HG02571 (cell line): ENCODE measurements around the gene H2BK1.

ENCODE experiments used
- ATAC-seq: cut with Tn5 transposase; IDR thresholded peaks from one replicate; pipeline ENCODE4 v1.9.1; 2021; ENCODE audit warnings: mild to moderate bottlenecking, moderate library complexity; ENCODE audit not compliant: unreplicated experiment

The H2BK1 gene

DNA sequence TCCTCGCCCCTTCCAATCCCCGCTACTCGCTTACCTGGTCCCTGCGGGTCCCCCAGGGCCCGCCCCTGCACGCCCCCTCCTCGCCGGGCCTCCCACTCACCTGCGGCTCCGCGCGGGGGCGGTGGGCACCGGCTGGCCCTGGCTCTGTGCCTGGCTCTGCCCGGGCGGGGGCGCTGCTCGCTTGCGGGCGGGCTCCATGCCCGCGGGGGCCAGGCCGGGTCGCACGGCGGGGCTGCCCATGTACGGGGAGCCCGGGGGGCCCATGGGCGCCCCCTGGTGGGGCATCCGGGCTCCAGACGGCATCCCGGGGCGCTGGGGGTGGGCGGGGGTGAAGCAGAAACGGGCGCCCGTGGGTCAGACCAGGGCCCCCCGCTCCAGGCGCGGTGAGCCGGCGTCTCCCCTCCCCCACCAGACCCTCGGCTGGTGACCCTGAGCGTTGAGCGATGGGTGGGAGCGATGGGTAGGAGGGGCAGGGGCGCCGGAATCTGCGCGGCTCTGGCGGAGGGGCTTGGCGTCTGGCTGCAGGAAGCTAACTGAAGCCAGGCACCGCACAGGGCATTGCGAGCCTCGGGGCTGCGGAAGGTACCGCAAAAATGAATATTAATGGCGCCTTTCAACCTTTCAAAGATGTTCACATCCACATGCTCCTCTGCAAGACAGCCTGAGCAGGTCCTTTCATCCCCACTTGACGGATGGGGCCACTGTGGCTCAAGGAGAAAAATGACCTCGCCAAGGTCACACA, 35.2 kb upstream of the H2BK1 start:
- no peak for ATAC-seq

DNA sequence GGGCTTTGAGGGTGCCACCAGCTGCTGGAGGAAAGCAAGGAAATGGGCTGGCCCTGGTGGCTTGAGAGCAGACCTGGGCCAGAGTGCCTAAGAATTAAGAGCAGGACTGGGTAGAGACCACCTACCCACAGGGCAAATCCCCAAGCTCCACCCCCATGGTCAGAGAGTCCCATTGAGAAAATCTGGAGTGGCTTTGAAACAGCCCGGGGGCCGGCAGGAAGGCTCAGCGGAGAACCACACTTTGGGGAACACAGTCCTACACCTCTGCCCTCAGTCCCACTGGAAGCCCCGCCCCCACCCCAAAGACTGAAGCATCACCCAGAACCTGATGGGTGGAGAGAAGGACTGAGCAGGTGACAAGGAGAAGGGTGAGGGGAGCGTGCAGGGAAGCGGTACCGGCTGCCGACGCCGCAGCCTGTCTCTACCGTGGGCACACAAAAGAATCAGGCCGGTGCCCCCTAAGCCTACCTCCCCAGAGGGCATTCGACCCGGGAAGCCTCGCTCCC, 34.6 kb upstream of the H2BK1 start:
- no peak for ATAC-seq

DNA sequence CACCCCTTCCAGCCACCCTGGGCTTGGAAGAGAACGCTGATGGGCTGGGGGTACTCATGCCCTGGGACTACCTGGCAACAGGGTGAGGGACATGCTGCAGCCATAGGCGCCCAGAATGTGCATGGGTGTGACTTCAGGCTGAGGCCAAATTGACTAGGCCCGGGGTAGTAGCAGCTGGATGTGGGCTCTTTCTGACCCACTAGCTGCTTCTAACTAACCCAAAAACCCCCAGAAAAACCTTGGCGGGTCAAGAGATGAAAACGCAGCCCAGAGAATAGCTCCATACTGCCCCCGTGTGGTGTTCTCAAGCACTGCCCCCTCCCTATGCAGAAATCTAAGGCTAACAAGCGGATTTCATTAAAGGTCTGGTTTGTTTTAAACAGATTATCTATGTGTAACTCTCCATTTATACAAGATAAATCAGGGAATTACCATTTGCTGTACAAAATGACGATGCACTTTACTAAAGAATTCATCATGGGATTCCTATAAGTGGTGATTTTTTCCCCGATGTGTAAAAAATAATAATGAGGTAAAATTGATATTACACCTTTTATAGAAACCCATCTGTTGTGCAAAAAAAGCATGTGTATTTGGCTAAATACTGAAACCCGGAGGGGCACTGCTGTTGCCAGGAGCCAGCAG, 34.0 kb upstream of the H2BK1 start:
- no peak for ATAC-seq

DNA sequence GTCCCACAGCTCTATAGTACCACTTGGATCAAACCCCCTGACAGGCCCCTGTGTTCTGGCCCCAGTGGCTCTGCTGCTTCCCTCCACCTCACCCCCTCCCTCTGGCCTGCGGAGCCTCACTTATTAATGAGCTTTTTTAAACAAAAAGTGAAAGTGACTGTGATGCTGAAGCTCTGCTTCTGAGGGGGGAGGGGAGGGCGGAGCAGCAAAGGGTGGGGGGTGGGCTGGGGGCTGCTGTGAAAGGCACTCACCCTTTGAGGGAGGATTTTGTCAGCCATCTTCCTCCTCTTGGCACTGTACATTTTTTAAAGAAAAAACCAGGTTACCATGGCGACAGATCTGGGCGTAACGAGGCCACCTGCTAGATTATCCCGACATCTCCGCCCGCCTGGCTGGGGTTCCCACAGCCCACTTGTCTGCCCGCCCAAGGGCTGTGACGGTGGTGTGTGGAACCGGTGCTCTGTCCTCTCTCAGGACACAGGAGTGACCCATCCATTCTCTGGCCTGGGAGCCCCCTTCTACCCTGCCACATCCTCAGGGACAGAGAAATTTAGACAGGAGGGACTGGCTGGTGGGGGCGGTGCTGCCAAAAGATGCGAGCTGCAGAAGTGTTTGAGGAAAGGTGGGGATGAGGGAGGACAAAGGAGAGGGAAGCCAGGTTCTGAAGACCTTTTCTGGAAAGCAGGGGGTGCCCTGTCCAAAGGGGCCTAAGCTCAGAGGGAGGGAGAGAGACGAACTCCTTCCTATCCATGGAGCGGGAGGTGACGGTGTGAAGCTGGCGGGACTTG, 33.3 kb upstream of the H2BK1 start:
- no peak for ATAC-seq

DNA sequence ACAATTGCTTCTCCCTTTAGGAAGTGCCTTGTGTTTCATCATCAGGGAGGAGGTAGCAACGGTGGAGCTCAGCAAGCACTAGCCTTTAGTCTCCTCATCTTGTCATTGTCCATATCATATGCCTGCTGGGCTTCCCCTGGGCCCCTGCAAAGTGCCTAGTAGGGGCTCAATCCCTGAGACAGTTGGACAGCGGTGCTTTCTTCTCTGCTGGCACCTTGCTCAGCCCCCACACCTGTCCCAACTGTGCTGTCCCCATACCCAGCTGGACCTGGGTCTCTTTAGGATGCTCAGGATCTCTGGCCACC, 32.7 kb upstream of the H2BK1 start:
- ATAC-seq: no peak

DNA sequence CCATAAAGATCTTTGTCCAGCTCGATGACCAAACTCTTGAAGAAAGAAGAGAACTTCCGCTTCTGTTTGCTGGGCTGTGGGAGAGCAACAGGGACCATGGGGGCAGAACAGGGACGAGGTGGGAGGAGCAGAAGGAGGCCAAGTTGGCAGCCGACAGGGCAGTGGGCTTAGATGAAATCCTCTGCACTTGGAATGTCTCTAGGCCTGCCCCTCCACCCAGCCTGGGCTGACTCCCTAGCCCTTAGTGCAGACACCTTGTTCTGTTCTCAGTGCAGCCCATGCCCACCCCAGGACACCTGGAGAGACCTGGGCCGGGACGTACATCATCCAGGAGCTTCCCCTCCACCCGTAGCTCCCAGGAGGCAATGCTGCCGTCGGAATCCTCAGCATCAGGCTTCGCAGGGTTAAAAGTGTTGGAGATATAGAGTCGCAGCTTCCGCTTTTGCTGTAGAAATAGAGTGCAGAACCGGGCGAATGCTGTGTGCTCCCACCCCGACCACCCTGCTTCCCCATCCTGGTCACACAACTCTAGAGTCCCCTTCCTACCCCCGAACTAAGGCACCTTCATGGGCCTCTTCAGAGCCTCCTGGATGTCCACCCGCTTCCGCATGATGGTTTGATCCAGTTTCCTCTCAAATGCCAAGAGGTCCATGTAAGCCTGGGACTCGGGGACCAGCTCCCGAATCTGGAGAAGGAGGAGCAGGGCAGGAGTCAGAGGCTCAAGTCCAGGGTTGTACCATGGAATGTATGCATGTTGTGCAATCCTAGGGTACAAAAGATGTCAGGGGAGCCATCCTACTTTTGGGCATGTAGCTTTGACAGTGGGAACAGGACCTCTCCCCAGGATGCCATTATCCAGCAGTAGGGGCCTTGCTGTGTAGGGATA, 32.1 kb upstream of the H2BK1 start:
- no peak for ATAC-seq

DNA sequence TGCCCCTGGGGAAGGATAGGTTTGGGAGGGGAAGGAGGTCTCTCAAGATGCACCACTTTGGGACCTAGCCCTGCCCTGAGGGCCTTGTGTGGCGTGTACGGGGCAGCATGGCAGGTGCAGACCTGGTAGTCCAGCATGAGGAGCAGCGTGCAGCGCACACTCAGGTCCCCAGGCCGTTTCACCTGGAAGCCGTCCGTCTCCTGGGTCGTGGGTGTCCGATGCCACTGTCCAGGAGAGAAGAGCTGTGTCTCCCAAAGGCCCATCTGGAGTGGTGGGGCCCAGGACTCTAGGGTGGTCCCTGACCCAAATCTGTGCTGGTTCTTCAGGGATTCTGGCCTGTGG, 31.4 kb upstream of the H2BK1 start:
- ATAC-seq: no peak

DNA sequence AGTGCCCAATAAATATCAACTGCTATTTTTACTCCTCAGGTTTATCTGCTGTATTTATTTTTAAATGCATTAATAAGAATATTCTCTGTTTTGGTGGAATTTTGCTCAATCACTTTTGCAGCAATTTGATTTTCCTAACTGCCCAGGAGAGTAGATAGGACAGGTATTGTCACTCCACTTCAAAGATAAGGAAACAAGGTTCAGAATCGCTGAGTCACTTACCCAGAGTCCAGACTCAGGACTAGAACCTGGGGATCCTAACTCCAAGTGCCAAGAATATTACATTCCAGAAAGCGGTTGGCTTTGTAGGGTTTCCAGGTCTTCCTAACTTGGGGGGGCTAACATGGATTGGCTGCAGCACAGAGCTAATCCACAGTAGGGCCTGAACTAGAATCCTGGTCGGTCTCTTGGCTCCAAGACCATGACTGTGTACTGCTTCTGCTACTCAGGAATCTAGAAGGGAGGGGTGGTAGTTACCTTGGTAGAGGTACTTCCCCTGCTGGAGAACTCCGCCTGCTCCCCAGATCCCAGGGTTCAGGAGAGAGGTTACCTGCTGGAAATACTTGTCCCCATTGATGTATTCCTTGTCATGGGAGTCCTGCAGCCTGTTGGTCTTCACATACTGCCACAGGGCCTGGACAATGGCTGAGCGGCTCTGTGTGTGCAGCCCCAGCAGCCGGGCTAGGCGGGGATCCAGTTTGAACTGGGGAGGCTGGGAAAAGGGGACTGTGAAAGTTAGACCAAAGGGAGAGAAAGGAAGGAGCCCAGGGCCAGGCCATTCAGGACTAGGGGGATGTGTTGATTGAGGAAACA, 30.9 kb upstream of the H2BK1 start:
- ATAC-seq: no peak

DNA sequence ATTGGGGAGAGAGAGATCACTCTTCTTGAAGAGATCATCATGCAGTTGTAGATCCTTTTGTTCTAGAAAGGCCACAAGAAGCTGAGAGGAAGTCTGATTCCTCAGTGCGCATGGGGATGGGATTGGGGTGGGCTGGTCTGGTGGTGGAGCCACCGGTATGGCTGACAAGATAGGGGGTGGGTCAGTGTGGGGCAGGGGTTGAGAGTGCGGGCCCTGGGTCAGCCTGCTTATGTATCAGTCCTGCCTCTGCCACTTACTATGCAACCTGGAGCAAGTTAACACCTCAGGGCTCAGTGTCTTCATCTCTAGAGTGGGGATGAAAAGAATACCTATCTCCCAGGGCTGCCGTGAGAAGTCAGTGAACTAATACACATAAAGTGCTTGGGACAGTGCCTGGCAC, 30.2 kb upstream of the H2BK1 start:
- ATAC-seq: no peak

DNA sequence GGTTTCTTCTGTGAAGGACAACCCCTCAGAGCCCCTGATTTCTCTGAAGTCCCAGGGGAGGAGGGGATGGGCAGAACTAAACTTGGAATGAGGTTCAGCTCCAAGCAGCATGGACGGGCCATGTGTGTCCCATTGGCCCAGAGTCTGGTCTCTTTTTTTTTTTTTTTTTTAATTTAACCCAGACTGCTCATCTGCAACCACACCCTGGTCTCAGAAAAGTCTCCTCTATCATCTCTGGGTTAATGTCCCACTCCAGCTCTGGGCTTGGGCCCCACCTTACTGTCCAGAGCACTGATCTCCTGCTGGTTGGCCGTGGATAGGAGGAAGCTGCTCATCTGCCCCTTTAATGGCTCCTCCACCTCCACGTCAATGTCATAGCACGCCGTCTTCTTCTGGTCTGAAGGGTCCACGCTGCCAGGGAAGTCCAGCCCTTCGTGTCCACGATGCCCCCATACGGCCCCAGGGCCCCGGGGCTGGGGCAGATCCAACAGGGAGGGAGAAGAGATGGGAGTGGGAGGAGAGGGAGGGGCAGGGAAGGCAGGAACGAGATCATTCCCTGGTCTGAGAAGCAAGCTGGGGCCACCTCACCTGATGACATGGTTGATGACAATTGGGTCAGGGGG, 29.7 kb upstream of the H2BK1 start:
- no peak for ATAC-seq

DNA sequence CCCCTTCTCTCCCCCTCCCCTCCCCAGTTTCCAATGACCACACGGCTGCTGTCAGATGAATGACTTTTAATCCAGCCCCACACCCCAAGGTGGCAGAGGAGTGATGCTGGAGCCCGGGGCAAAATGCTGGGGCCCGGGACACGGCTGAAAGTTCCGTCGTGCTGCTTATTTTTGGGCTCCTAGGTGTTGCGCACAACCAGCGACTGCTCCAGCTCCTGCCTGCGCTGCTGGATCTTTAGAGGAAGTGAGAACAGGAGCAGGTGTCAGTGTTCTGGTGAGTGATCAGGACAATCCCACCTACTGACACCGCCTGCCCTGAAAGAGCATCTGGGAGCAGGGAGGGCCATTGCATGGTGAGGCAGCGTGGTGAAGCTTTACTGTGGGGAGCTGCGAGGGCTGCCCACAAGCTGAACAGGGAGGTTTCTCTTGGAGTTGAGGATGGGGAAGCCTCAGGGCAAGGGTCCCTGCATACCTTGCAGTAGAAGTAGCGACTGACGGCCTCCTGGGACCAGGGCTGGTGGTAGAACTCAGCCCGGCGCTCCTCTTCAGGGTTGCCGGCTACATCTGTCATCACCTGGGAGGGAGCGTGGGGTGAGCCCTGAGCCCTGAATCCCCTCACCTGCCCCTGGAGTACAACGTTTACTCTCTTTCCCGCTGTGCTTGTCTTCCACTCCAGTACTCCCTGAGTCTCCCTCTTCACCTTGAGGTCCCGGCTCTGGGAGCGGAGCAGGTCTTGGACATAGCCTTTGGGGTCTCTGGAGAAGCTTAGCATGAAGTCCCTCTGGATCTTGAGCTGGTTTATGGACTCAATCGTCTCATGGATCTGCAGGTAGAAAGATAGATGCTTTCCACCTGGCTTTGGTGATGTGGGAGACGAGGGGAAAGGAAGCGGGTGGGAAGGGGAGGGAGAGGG, 28.9 kb upstream of the H2BK1 start:
- no peak for ATAC-seq

DNA sequence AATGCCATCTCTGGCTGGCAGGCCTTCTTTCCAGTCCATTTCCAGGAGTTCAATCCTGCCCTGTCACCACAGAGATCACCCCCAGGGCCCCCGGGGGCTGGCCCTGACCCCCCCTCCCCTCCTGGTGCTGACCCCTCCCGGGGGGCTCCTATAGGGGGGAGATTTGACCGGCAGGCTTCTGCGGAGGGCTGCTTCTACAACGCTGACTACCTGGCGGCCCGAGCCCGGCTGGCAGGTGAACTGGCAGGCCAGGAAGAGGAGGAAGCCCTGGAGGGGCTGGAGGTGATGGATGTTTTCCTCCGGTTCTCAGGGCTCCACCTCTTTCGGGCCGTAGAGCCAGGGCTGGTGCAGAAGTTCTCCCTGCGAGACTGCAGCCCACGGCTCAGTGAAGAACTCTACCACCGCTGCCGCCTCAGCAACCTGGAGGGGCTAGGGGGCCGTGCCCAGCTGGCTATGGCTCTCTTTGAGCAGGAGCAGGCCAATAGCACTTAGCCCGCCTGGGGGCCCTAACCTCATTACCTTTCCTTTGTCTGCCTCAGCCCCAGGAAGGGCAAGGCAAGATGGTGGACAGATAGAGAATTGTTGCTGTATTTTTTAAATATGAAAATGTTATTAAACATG, 28.0 kb upstream of the H2BK1 start:
- no peak for ATAC-seq

DNA sequence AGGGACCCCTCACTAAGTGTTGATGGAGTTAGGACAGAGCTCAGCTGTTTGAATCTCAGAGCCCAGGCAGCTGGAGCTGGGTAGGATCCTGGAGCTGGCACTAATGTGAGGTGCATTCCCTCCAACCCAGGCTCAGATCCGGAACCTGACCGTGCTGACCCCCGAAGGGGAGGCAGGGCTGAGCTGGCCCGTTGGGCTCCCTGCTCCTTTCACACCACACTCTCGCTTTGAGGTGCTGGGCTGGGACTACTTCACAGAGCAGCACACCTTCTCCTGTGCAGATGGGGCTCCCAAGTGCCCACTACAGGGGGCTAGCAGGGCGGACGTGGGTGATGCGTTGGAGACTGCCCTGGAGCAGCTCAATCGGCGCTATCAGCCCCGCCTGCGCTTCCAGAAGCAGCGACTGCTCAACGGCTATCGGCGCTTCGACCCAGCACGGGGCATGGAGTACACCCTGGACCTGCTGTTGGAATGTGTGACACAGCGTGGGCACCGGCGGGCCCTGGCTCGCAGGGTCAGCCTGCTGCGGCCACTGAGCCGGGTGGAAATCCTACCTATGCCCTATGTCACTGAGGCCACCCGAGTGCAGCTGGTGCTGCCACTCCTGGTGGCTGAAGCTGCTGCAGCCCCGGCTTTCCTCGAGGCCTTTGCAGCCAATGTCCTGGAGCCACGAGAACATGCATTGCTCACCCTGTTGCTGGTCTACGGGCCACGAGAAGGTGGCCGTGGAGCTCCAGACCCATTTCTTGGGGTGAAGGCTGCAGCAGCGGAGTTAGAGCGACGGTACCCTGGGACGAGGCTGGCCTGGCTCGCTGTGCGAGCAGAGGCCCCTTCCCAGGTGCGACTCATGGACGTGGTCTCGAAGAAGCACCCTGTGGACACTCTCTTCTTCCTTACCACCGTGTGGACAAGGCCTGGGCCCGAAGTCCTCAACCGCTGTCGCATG, 27.2 kb upstream of the H2BK1 start:
- no peak for ATAC-seq

DNA sequence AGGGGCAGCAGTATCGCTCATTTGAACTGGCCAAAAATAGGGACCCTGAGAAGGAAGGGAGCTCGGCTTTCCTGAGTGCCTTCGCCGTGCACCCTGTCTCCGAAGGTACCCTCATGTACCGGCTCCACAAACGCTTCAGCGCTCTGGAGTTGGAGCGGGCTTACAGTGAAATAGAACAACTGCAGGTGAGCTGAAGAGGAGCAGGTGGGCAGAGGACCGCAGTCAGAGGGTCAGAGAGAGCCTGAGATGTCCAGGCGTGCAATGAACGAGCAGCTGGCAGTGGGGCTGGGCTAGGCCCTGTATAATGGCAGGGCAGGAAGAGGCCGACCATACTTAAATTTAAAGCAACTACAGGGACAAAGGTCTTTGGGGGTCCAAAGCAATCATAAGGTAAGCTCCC, 26.1 kb upstream of the H2BK1 start:
- no peak for ATAC-seq

DNA sequence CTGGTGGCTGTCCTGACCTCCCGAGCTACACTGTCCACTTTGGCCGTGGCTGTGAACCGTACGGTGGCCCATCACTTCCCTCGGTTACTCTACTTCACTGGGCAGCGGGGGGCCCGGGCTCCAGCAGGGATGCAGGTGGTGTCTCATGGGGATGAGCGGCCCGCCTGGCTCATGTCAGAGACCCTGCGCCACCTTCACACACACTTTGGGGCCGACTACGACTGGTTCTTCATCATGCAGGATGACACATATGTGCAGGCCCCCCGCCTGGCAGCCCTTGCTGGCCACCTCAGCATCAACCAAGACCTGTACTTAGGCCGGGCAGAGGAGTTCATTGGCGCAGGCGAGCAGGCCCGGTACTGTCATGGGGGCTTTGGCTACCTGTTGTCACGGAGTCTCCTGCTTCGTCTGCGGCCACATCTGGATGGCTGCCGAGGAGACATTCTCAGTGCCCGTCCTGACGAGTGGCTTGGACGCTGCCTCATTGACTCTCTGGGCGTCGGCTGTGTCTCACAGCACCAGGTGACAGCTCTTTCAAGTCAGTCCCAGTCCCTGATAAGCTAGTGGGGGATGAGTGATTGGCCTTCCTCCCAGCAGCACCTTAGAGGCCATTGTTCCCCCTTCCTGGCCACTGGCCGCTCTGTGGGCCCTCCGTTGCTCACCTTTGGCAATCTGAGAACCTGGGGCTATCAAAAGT, 25.0 kb upstream of the H2BK1 start:
- ATAC-seq: no peak

DNA sequence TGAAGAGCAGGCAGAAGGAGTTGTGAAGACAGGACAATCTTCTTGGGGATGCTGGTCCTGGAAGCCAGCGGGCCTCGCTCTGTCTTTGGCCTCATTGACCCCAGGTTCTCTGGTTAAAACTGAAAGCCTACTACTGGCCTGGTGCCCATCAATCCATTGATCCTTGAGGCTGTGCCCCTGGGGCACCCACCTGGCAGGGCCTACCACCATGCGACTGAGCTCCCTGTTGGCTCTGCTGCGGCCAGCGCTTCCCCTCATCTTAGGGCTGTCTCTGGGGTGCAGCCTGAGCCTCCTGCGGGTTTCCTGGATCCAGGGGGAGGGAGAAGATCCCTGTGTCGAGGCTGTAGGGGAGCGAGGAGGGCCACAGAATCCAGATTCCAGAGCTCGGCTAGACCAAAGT, 23.5 kb upstream of the H2BK1 start:
- ATAC-seq: no peak
